ENCODE results near the gene GPX1.

GPX1 gene

DNA sequence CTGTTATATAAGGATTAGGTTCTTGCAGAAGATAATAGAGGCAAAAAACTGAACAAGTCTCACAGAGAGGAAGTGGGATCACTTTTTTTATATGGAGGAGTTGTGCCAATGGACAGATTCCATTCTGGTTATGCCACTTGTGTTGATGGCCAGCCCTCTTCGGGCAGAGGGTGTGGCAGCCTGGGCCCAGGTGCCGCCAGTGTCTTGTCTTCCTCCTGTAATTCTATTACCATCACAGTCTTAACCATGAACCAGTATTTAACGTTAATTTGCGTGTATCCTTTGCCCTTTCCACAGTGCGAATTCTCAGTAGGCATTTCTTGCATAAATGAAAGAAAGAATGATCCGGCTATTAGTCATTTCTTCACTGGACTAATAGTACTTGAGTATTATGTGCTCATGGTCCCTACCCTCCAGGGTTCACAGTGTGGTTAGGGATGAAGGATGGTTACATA, 11.3 kb downstream of the GPX1 start:
- H3K4me3 ChIP-seq (ENCODE audit: low read depth, low read length): no peak overlapping the region
- TF ChIP-seq, protein P1, sequence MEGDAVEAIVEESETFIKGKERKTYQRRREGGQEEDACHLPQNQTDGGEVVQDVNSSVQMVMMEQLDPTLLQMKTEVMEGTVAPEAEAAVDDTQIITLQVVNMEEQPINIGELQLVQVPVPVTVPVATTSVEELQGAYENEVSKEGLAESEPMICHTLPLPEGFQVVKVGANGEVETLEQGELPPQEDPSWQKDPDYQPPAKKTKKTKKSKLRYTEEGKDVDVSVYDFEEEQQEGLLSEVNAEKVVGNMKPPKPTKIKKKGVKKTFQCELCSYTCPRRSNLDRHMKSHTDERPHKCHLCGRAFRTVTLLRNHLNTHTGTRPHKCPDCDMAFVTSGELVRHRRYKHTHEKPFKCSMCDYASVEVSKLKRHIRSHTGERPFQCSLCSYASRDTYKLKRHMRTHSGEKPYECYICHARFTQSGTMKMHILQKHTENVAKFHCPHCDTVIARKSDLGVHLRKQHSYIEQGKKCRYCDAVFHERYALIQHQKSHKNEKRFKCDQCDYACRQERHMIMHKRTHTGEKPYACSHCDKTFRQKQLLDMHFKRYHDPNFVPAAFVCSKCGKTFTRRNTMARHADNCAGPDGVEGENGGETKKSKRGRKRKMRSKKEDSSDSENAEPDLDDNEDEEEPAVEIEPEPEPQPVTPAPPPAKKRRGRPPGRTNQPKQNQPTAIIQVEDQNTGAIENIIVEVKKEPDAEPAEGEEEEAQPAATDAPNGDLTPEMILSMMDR (IDR thresholded peaks at IDR 0.05; ENCODE audit: control insufficient read depth, extremely low read depth, insufficient read depth): no peak
- DNase-seq (ENCODE audit: low read depth): no peak

DNA sequence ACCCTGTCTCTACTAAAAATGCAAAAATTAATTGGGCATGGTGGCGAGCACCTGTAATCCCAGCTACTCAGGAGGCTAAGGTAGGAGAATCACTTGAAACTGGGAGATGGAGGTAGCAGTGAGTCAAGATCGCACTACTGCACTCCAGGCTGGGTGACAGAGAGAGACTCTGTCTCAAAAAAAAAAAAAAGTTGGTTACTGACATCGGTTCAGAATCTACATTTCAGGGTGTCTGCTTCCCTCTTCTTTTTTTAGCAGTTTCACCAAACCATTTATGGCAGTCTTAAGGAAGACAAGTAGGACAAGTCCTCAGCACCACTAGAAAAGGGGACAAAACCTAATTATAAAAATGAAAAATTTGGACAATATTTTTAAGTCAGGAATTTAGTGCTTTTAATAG, 15.0 kb downstream of the GPX1 start:
- no peak for DNase-seq (ENCODE audit: low read depth)
- H3K4me3 ChIP-seq (ENCODE audit: low read depth, low read length): no peak overlapping the region
- TF ChIP-seq, protein P1 (IDR thresholded peaks at IDR 0.05; ENCODE audit: control insufficient read depth, extremely low read depth, insufficient read depth): no peak

DNA sequence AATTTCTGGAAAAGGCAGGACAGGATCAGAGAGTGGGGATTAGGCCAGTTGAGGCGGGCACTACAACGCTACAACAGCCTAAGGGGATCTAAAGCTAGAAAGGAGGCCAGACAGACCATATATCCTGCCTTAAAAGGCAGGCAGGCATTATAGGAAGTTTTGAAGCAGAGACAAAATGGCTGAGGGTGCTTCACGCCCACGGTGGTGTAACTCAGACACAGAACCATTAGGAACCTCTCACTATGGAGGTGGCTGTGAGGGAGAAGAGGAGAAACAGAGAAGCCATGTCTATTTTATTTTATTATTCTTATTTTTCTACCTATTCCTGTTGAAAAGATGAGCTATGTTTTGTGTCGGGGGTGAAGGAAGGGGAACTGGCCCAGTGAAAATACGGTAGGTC, 16.2 kb downstream of the GPX1 start:
- no peak for DNase-seq (ENCODE audit: low read depth)
- TF ChIP-seq, protein P1 (IDR thresholded peaks at IDR 0.05; ENCODE audit: control insufficient read depth, extremely low read depth, insufficient read depth): no peak
- H3K4me3 ChIP-seq (ENCODE audit: low read depth, low read length): no peak overlapping the region

DNA sequence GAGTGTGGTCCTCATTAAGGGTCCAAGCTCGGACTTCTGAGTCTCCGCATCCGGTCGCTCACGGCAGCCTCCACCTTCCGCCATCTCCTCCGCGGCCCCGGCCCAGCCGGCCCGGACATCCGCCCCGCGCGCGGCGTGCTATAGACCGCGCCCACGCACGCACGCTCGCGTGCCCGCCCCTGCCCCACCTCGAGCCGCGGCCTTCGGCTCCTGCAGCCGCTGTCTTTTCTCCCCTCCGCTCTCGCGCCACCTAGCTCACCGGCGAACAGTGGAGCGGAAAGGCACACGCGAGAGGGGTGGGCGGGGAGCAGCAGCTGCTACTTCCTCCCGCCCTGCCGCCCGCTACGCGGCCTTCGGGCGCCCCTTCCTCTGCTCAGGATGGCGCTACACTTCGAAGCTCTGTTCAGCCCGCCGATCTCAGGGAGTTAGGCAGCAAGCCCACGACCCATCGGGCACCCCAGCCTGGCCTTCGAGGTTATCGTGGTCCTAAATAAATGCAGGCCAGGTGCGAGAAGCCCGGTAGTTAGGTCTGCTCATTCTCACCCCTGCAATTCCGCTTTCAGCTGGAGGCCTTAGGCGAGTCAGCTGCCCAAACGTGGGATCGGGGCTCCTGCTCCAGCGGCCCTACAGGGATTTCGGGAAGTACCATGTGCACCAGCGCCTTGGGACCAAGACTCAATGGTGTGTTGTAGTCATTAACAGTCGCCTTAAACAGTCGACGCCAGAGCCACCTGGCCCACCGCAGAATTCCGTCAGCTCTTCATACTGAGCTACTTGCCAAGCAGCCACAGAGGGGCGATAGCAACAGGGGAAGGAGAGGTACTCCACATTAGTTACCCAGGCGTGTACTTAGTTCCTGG, 18.0 kb downstream of the GPX1 start, which contains the start of gene USP4:
Gene USP4, minus strand, starts transcription at position 113 of the 860 bp plus-strand sequence. Its CDS starts 29 bp downstream, at position 84.
- DNase-seq (ENCODE audit: low read depth): peak; percentile 63
- TF ChIP-seq, protein P1 (IDR thresholded peaks at IDR 0.05; ENCODE audit: control insufficient read depth, extremely low read depth, insufficient read depth): peak; percentile 81
- H3K4me3 ChIP-seq (ENCODE audit: low read depth, low read length): peak within 1 kb of the TSS; percentile 88

DNA sequence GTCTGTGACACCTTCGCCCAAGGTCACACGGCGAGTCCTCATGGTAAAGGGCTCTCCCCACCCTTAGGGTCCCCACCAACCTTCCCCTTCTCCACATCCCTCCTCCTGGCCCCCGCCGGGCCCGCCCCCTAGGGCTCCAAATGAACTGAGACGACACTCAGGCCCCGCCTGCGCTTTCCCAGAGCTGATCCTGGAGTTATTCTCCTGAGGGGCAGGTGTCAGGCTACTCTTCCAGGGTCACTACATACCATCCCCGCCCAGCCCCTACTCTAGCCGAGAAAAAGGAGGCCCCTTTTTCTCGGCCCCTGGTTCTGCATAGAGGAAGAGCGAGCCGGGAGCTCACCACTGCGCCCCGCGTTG, 18.6 kb downstream of the GPX1 start:
- TF ChIP-seq, protein P1 (IDR thresholded peaks at IDR 0.05; ENCODE audit: control insufficient read depth, extremely low read depth, insufficient read depth): no peak
- no peak for DNase-seq (ENCODE audit: low read depth)
- peak overlapping the region; percentile 88 for H3K4me3 ChIP-seq (ENCODE audit: low read depth, low read length)

DNA sequence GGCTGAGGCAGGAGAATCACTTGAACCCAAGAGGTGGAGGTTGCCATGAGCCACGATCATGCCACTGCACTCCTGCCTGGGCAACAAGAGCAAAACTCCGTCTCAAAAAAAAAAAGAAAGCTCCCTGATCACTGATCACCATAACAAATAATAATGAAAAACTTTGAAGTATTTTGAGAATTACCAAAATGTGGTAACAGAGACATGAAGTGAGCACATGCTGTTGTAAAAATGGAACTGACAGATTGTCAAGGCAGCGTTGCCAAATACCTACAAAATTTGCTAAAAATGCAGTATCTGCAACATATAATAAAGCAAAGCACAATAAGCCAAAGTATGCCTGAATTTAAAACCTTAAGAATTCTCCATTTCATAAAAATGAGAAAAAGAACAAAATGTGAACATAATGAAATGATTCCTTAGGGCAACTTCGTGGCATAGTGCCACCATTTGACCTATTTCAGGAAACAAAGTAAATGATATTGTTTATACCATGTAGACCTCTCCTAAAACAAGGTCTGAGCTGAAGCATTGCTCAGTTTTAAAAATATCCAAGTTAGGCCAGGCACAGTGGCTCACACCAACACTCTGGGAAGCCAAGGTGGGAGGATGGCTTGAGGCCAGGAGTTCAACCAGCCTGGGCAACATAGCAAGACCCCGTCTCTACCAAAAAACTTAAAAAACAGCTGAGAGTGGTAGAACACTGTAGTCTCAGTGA, 24.1 kb downstream of the GPX1 start:
- no peak for DNase-seq (ENCODE audit: low read depth)
- H3K4me3 ChIP-seq (ENCODE audit: low read depth, low read length): no peak overlapping the region
- TF ChIP-seq, protein P1 (IDR thresholded peaks at IDR 0.05; ENCODE audit: control insufficient read depth, extremely low read depth, insufficient read depth): no peak

Data from LNCaP clone FGC (cell line).